GM12878 (cell line): ENCODE results near the gene RNF121. TPM values are rescaled to one million over a fixed set of nuclear protein-coding genes. Genes with fewer than 3 reads are reported as not detected.

Experiments
- ATAC-seq: fragments of 200-7000 bp; cut with Tn5 transposase; 3 replicates; pipeline ENCODE4 v1.9.1; 2020; ENCODE audit warnings: mild to moderate bottlenecking, moderate library complexity
- BruUV-seq: library from RNA; stranded (reverse); fragments of 400-500 nt; replicated peaks from 2 replicates; lab custom pipeline; 2021; lab: Mats Ljungman, UMichigan
- CTCF ChIA-PET: fragments of 300-600 bp; sonication (Branson Sonifier 250); formaldehyde crosslinking; extraction: SDS; loops from one replicate; lab custom pipeline; 2021; ENCODE audit warnings: inconsistent platforms; lab: Yijun Ruan, JAX
- POLR2A ChIA-PET: fragments of 350-600 bp; formaldehyde crosslinking; extraction: SDS; loops from one replicate; lab custom pipeline; 2021; ENCODE audit warnings: inconsistent platforms; lab: Charles Lee
- RAD21 ChIA-PET: fragments of 300-600 bp; sonication (Branson Sonifier 250); formaldehyde crosslinking; loops from one replicate; lab custom pipeline; 2023; ENCODE audit warnings: antibody characterized with exemption; ENCODE audit not compliant: unreplicated experiment; lab: Charles Lee
- SMC1A ChIA-PET: fragments of 300-600 bp; sonication (Branson Sonifier 250); formaldehyde crosslinking; loops from one replicate; lab custom pipeline; 2023; ENCODE audit not compliant: unreplicated experiment, uncharacterized antibody; lab: Charles Lee
- DNase-seq: peaks from one replicate; pipeline ENCODE4 v3.0.0-alpha.2; 2011; ENCODE audit warnings: low read depth, low spot score
- FAIRE-seq: peaks from 3 replicates; lab custom pipeline; 2011; peaks lifted over from hg19 to GRCh38; lab: Jason Lieb, UNC
- H2AFZ ChIP-seq: 2 replicates; pipeline ENCODE4 v1.6.0; 2011; ENCODE audit warnings: low read depth, low read length, control low read depth; ENCODE audit not compliant: control insufficient read depth
- H3K27ac ChIP-seq: 2 replicates; pipeline ENCODE4 v1.5.1; 2011; ENCODE audit warnings: control low read depth; ENCODE audit not compliant: control insufficient read depth, insufficient read depth
- H3K27me3 ChIP-seq, 2 experiments: replicated peaks in 1 of 2; 2 replicates each; pipeline versions ENCODE4 v1.6.0 to v1.6.1; 2011; ENCODE audit warnings: low read length in 1 of 2; ENCODE audit not compliant: control insufficient read depth in 2 of 2, insufficient read depth in 2 of 2
- H3K36me3 ChIP-seq, 2 experiments: 2 replicates each; pipeline ENCODE4 v1.5.1; 2011; ENCODE audit warnings: low read length in 1 of 2; ENCODE audit not compliant: control insufficient read depth in 2 of 2, insufficient read depth in 2 of 2
- H3K4me1 ChIP-seq: 2 replicates; pipeline ENCODE4 v1.6.1; 2011; ENCODE audit warnings: mild to moderate bottlenecking, low read length, moderate library complexity, mixed read lengths; ENCODE audit not compliant: control insufficient read depth, insufficient read depth
- H3K4me2 ChIP-seq: 2 replicates; pipeline ENCODE4 v1.6.0; 2011; ENCODE audit warnings: control low read depth; ENCODE audit not compliant: control insufficient read depth, insufficient read depth
- H3K4me3 ChIP-seq: fragments of 200-600 bp; sonication (generic); 2 replicates; pipeline ENCODE4 v1.5.1; 2016
- H3K79me2 ChIP-seq: 2 replicates; pipeline ENCODE4 v1.6.0; 2011; ENCODE audit warnings: low read length; ENCODE audit not compliant: control insufficient read depth, insufficient read depth
- H3K9ac ChIP-seq: 2 replicates; pipeline ENCODE4 v1.8.0; 2011; ENCODE audit warnings: low read length, control low read depth, mixed read lengths; ENCODE audit not compliant: control insufficient read depth, insufficient read depth
- H3K9me3 ChIP-seq: replicated peaks from 3 replicates; pipeline ENCODE4 v1.5.1; 2011; ENCODE audit warnings: mild to moderate bottlenecking, low read length; ENCODE audit not compliant: control insufficient read depth, insufficient read depth
- H4K20me1 ChIP-seq: 2 replicates; pipeline ENCODE4 v1.6.0; 2011; ENCODE audit not compliant: control insufficient read depth, insufficient read depth
- ASH2L ChIP-seq: fragments of 300-600, 200-600 bp; sonication (generic); IDR thresholded peaks from 2 replicates; pipeline ENCODE4 v1.6.1; 2017; ENCODE audit warnings: low read depth, mild to moderate bottlenecking, borderline replicate concordance
- BHLHE40 ChIP-seq, 2 experiments: fragments of 450-650 bp in 1 of 2; IDR thresholded peaks; 2 replicates each; pipeline ENCODE4 v1.6.1; 2011 to 2017; ENCODE audit warnings: low read depth in 2 of 2, borderline replicate concordance in 1 of 2, improper control_type of control experiment in 1 of 2, low read length in 1 of 2, mild to moderate bottlenecking in 1 of 2
- CHD2 ChIP-seq: IDR thresholded peaks from 2 replicates; pipeline ENCODE4 v1.6.1; 2011; ENCODE audit warnings: low read depth, low read length, improper control_type of control experiment, borderline replicate concordance
- EZH2 ChIP-seq: IDR thresholded peaks from 2 replicates; pipeline ENCODE4 v1.6.1; 2012; ENCODE audit warnings: low read depth, mild to moderate bottlenecking, control low read depth, inconsistent platforms, low read length, borderline replicate concordance; ENCODE audit not compliant: control insufficient read depth
- NFIC ChIP-seq: IDR thresholded peaks from 2 replicates; pipeline ENCODE4 v1.6.1; 2012; ENCODE audit warnings: low read depth, mild to moderate bottlenecking, inconsistent platforms, low read length, moderate library complexity
- SIX5 ChIP-seq: IDR thresholded peaks from 2 replicates; pipeline ENCODE4 v1.6.1; 2011; ENCODE audit warnings: mild to moderate bottlenecking, low read depth, low read length, moderate library complexity; ENCODE audit not compliant: severe bottlenecking
- SPI1 ChIP-seq: IDR thresholded peaks from 2 replicates; pipeline ENCODE4 v1.6.1; 2011; ENCODE audit warnings: low read depth, mild to moderate bottlenecking, low read length, moderate library complexity, borderline replicate concordance; ENCODE audit not compliant: insufficient read depth
- SUZ12 ChIP-seq: fragments of 200-600 bp; sonication (generic); IDR thresholded peaks from one replicate; pipeline ENCODE4 v1.6.1; 2018; ENCODE audit warnings: antibody characterized with exemption, mild to moderate bottlenecking; ENCODE audit not compliant: unreplicated experiment
- TCF7 ChIP-seq: IDR thresholded peaks from 2 replicates; pipeline ENCODE4 v1.6.1; 2014; ENCODE audit warnings: antibody characterized with exemption, borderline replicate concordance
- ZNF384 ChIP-seq: IDR thresholded peaks from 2 replicates; pipeline ENCODE4 v1.6.1; 2012; ENCODE audit warnings: low read depth, mild to moderate bottlenecking, low read length, improper control_type of control experiment, borderline replicate concordance
- WGBS: methylation state at CpG from one replicate; pipeline ENCODE4 v1.1.6; 2016; ENCODE audit warnings: low lambda C conversion rate; ENCODE audit not compliant: insufficient replicate concordance, insufficient coverage; ENCODE audit errors: missing lambda C conversion rate; 5-methylcytosine and 5-hydroxymethylcytosine counted together
- in situ Hi-C: fragments of 300-500 bp; cut with MboI; formaldehyde crosslinking; loops from 9 replicates; pipeline ENCODE4 v1.14.3; 2018; ENCODE audit warnings: mixed read lengths
- intact Hi-C: fragments of 100-400 bp; cut with micrococcal nuclease; formaldehyde crosslinking; loops from one replicate; pipeline ENCODE4 v1.14.2; 2022; ENCODE audit not compliant: unreplicated experiment
- polyA plus RNA-seq, 11 experiments: library from polyadenylated mRNA; depleted of rRNA in 4 of 11; unstranded in 6 of 11; stranded (reverse) in 5 of 11; fragments of >200 nt; fragmentation: Nextera tagmentation in 4 of 11; fragmentation: Illumina TruSeq in 1 of 11; extraction: Ambion mirVana in 4 of 11; extraction: Trizol in 1 of 11; gene quantifications; 1 replicate in 1 of 11; 2 replicates in 10 of 11; pipeline versions ENCODE4 v1.2.1 to v1.2.3, GENCODE V29; 2011 to 2016; ENCODE audit warnings: inconsistent platforms in 2 of 11, missing spikeins in 2 of 11, low read depth in 1 of 11
- total RNA-seq, 4 experiments: library from RNA; depleted of rRNA in 3 of 4; stranded (reverse); fragments of >200 nt in 3 of 4; fragmentation: Illumina TruSeq in 1 of 4; extraction: Trizol in 1 of 4; gene quantifications; 2 replicates each; pipeline versions ENCODE4 v1.2.1 to v1.2.3, GENCODE V29; 2013 to 2021
- TF ChIP-seq, protein P1 (sequence below): fragments of 150-350 bp; IDR thresholded peaks from 2 replicates; pipeline ENCODE4 v1.6.1; 2014; ENCODE audit warnings: mild to moderate bottlenecking, low read depth, low read length
- TF ChIP-seq, protein P2 (sequence below): IDR thresholded peaks from 2 replicates; pipeline ENCODE4 v1.6.1; 2011; ENCODE audit warnings: low read depth, mild to moderate bottlenecking, low read length, moderate library complexity, borderline replicate concordance; ENCODE audit errors: extremely low read depth
- TF ChIP-seq, protein P3 (sequence below): fragments of 450-650 bp; IDR thresholded peaks from 2 replicates; pipeline ENCODE4 v1.6.1; 2017; ENCODE audit warnings: mild to moderate bottlenecking, moderate library complexity
- TF ChIP-seq, protein P4 (sequence below): fragments of 450-650 bp; IDR thresholded peaks from 2 replicates; pipeline ENCODE4 v1.6.1; 2016; ENCODE audit warnings: mild to moderate bottlenecking

The RNF121 gene
- total and polyA plus RNA-seq, 10 of the 15 experiments (the other 5 are each of a cell fraction or from before 2014, with no cell fraction given) = 8.6 to 73.7 (median 32.7) TPM

DNA sequence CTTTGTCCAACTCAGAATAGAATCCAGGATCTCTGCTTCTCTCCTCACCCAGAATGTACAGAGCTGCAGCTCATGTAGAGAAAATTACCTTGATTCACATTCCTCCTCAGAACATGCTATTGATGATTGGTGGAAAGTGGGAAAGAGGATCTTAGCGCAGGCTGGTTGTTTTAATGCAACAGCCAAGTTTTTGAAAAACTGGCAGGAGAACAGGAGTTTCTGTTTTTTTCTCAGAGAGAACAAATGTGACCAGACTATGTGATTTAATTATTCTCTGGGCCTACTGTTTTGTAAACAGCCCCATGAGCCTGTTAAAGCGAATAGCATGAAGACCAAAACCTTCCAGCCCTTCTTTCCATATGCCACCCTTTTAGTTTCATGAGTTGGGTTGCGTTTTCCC is 50.8 kb downstream of the RNF121 start:
- Histone ChIP-seq H3K9ac (no peak overlapping the region), H3K79me2 (no peaks in the 10 kb centered on the region), H3K4me1 (peaks cover 10% of the 10 kb centered on the region), H3K36me3 (peaks cover 9 to 23% of the 10 kb centered on the region in 2 experiments), H2AFZ (no peak overlapping the region), H4K20me1 (no peaks in the 10 kb centered on the region), H3K9me3 (no peaks in the 10 kb centered on the region), H3K4me3 (no peak overlapping the region), H3K4me2 (no peak overlapping the region), H3K27ac (no peak overlapping the region), H3K27me3 (no peaks in the 10 kb centered on the region)
- no TSS peak for BruUV-seq
- FAIRE-seq = no peak
- ChIA-PET RAD21 (interaction anchor here (0.7 to 3.7 kb wide), 6 partner anchors 11 to 451 kb away, joined by 3 to 51 read pairs (median 18); partner anchors contain the start of genes RNF121 and XNDC1N), SMC1A (interaction anchor here (0.7 to 5.6 kb wide), 9 partner anchors 9 to 451 kb away, joined by 3 to 67 read pairs (median 16); partner anchors contain the start of genes IL18BP, RNF121 and XNDC1N), POLR2A (interaction anchor here (1.0 to 1.2 kb wide), 2 partner anchors 8 to 12 kb away, joined by 3 to 4 read pairs; no protein-coding TSS in a partner anchor), CTCF (interaction anchor here (1.0 to 9.1 kb wide), 16 partner anchors 9 to 468 kb away, joined by 3 to 138 read pairs (median 16); partner anchors contain the start of genes RNF121 and XNDC1N)
- TF ChIP-seq CHD2 = no peak
- TF ChIP-seq BHLHE40 (IDR thresholded peaks at IDR 0.05; ENCODE audit: borderline replicate concordance in 1 of 2, low read depth in 2 of 2, low read length in 1 of 2) = no peak
- TF ChIP-seq, protein P1, sequence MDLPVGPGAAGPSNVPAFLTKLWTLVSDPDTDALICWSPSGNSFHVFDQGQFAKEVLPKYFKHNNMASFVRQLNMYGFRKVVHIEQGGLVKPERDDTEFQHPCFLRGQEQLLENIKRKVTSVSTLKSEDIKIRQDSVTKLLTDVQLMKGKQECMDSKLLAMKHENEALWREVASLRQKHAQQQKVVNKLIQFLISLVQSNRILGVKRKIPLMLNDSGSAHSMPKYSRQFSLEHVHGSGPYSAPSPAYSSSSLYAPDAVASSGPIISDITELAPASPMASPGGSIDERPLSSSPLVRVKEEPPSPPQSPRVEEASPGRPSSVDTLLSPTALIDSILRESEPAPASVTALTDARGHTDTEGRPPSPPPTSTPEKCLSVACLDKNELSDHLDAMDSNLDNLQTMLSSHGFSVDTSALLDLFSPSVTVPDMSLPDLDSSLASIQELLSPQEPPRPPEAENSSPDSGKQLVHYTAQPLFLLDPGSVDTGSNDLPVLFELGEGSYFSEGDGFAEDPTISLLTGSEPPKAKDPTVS = no peak
- TF ChIP-seq, protein P2, sequence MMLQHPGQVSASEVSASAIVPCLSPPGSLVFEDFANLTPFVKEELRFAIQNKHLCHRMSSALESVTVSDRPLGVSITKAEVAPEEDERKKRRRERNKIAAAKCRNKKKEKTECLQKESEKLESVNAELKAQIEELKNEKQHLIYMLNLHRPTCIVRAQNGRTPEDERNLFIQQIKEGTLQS = no peak
- TF ChIP-seq SPI1 = no peak
- TF ChIP-seq, protein P3, sequence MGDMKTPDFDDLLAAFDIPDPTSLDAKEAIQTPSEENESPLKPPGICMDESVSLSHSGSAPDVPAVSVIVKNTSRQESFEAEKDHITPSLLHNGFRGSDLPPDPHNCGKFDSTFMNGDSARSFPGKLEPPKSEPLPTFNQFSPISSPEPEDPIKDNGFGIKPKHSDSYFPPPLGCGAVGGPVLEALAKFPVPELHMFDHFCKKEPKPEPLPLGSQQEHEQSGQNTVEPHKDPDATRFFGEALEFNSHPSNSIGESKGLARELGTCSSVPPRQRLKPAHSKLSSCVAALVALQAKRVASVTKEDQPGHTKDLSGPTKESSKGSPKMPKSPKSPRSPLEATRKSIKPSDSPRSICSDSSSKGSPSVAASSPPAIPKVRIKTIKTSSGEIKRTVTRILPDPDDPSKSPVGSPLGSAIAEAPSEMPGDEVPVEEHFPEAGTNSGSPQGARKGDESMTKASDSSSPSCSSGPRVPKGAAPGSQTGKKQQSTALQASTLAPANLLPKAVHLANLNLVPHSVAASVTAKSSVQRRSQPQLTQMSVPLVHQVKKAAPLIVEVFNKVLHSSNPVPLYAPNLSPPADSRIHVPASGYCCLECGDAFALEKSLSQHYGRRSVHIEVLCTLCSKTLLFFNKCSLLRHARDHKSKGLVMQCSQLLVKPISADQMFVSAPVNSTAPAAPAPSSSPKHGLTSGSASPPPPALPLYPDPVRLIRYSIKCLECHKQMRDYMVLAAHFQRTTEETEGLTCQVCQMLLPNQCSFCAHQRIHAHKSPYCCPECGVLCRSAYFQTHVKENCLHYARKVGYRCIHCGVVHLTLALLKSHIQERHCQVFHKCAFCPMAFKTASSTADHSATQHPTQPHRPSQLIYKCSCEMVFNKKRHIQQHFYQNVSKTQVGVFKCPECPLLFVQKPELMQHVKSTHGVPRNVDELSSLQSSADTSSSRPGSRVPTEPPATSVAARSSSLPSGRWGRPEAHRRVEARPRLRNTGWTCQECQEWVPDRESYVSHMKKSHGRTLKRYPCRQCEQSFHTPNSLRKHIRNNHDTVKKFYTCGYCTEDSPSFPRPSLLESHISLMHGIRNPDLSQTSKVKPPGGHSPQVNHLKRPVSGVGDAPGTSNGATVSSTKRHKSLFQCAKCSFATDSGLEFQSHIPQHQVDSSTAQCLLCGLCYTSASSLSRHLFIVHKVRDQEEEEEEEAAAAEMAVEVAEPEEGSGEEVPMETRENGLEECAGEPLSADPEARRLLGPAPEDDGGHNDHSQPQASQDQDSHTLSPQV = no peak
- TF ChIP-seq ZNF384 = no peak
- TF ChIP-seq EZH2 = no peak
- no peak for TF ChIP-seq TCF7
- no peak for TF ChIP-seq SUZ12
- TF ChIP-seq ASH2L = no peak
- no peak for TF ChIP-seq SIX5
- no peak for TF ChIP-seq NFIC
- TF ChIP-seq, protein P4, sequence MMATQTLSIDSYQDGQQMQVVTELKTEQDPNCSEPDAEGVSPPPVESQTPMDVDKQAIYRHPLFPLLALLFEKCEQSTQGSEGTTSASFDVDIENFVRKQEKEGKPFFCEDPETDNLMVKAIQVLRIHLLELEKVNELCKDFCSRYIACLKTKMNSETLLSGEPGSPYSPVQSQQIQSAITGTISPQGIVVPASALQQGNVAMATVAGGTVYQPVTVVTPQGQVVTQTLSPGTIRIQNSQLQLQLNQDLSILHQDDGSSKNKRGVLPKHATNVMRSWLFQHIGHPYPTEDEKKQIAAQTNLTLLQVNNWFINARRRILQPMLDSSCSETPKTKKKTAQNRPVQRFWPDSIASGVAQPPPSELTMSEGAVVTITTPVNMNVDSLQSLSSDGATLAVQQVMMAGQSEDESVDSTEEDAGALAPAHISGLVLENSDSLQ = no peak
- ATAC-seq = no peak
- no peak for DNase-seq
- in situ Hi-C loops = no loop called here
- WGBS = 98% methylated on average over 3 of the region's 3 CpGs
- intact Hi-C loops = loop anchor here (2.0 kb wide), 1 partner anchor 165 kb away; no protein-coding TSS in a partner anchor
